ENCODE data around the gene TLL2. TPM values are rescaled to one million over a fixed set of nuclear protein-coding genes. Genes with fewer than 3 reads are reported as not detected.

The TLL2 gene
- polyA plus RNA-seq, 3 donors: not detected

DNA sequence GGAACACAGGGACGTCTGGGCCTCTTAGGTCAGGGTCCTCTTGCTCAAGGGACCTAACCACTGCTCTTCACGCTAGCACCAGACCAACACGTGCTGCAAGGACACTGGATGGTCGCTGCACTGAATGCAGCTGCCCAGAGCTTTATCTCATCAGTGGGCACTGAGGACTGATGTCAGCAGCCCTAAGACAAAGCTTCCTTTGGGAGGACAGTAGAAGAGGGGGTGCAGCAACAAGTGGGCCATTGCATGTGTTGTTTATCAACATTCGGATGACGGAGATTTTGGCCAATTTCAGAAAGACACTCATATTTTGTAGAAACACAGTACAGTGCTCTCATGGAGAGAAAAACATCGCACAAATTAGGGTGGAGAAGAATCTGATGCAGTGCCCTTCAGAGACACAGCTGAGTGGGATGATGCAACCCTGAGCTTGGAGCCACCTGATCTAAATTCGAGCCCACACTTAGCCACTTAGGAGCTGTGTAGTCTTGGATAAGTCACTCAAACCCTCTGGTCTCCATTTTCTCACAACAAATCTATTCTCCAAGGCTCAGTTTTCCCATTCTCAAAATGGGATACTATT is 156.6 kb downstream of the TLL2 start:
- H3K27me3 ChIP-seq (ENCODE audit: control insufficient read depth in 2 of 2, insufficient read depth in 2 of 2, low read length in 2 of 2): no peaks in the 10 kb centered on the region
- peaks cover 1 to 6% (median 6%) of the 10 kb centered on the region in 3 donors for H3K27me3 Mint-ChIP-seq (ENCODE audit: low read depth in 3 of 3)
- intact Hi-C loops (cut with micrococcal nuclease): no loop called here
- H3K4me3 ChIP-seq (replicated peaks in 1 of 3; ENCODE audit: low read depth in 2 of 3, low read length in 3 of 3): no peak overlapping the region
- H3K4me1 ChIP-seq (ENCODE audit: control insufficient read depth in 1 of 2, insufficient read depth in 2 of 2, low read length in 2 of 2): no peaks in the 10 kb centered on the region
- no peaks in the 10 kb centered on the region for H3K4me1 Mint-ChIP-seq
- no peaks in the 10 kb centered on the region for H4K20me1 ChIP-seq (ENCODE audit: insufficient read depth, low read length)
- WGBS (ENCODE audit: insufficient coverage): 75% methylated on average over 7 of the region's 8 CpGs
- no peaks in the 10 kb centered on the region for H3K36me3 Mint-ChIP-seq
- no peak overlapping the region for H3K4me2 ChIP-seq (replicated peaks; ENCODE audit: extremely low read depth, low read length, poor library complexity, severe bottlenecking)
- no peaks in the 10 kb centered on the region for H3K9me3 ChIP-seq (replicated peaks in 1 of 2; ENCODE audit: control insufficient read depth in 1 of 2, insufficient read depth in 1 of 2, low read length in 2 of 2)
- H2AFZ ChIP-seq (ENCODE audit: insufficient read depth, low read depth, low read length, poor library complexity, severe bottlenecking): no peak overlapping the region
- no peak overlapping the region for H3K9ac ChIP-seq (ENCODE audit: insufficient read depth, low read length, poor library complexity, severe bottlenecking)
- TF ChIP-seq, protein P1, sequence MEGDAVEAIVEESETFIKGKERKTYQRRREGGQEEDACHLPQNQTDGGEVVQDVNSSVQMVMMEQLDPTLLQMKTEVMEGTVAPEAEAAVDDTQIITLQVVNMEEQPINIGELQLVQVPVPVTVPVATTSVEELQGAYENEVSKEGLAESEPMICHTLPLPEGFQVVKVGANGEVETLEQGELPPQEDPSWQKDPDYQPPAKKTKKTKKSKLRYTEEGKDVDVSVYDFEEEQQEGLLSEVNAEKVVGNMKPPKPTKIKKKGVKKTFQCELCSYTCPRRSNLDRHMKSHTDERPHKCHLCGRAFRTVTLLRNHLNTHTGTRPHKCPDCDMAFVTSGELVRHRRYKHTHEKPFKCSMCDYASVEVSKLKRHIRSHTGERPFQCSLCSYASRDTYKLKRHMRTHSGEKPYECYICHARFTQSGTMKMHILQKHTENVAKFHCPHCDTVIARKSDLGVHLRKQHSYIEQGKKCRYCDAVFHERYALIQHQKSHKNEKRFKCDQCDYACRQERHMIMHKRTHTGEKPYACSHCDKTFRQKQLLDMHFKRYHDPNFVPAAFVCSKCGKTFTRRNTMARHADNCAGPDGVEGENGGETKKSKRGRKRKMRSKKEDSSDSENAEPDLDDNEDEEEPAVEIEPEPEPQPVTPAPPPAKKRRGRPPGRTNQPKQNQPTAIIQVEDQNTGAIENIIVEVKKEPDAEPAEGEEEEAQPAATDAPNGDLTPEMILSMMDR (IDR thresholded peaks at IDR 0.05): no peak
- no peaks in the 10 kb centered on the region for H3K9me3 Mint-ChIP-seq
- H3K36me3 ChIP-seq (replicated peaks in 1 of 2; ENCODE audit: control insufficient read depth in 1 of 2, insufficient read depth in 2 of 2, low read length in 2 of 2): no peaks in the 10 kb centered on the region
- H3K4me3 Mint-ChIP-seq: no peak overlapping the region
- no peak overlapping the region for H3K27ac ChIP-seq (ENCODE audit: low read depth in 1 of 2, low read length in 2 of 2)
- H3K79me2 ChIP-seq (ENCODE audit: insufficient read depth, low read length): no peaks in the 10 kb centered on the region
- no peak overlapping the region for H3K27ac Mint-ChIP-seq
- DNase-seq: no peak

- Mint-ChIP-seq H3K4me1 (no peaks in the 10 kb centered on the region), H3K9me3 (peaks cover 0 to 2% (median 0%) of the 10 kb centered on the region in 7 donors), H3K4me3 (no peak overlapping the region), H3K27ac (no peak overlapping the region), H3K36me3 (no peaks in the 10 kb centered on the region), H3K27me3 (ENCODE audit: low read depth in 3 of 3) (peaks cover 1 to 7% (median 3%) of the 10 kb centered on the region in 3 donors)
- intact Hi-C loops (cut with micrococcal nuclease): no loop called here
- Histone ChIP-seq H3K4me3 (replicated peaks in 1 of 3; ENCODE audit: low read depth in 2 of 3, low read length in 3 of 3) (no peak overlapping the region), H3K4me1 (ENCODE audit: control insufficient read depth in 1 of 2, insufficient read depth in 2 of 2, low read length in 2 of 2) (no peaks in the 10 kb centered on the region), H3K9ac (ENCODE audit: insufficient read depth, low read length, poor library complexity, severe bottlenecking) (no peak overlapping the region), H3K9me3 (replicated peaks in 1 of 2; ENCODE audit: control insufficient read depth in 1 of 2, insufficient read depth in 1 of 2, low read length in 2 of 2) (no peaks in the 10 kb centered on the region), H3K27ac (ENCODE audit: low read depth in 1 of 2, low read length in 2 of 2) (no peak overlapping the region), H3K79me2 (ENCODE audit: insufficient read depth, low read length) (no peaks in the 10 kb centered on the region), H3K36me3 (replicated peaks in 1 of 2; ENCODE audit: control insufficient read depth in 1 of 2, insufficient read depth in 2 of 2, low read length in 2 of 2) (no peaks in the 10 kb centered on the region), H4K20me1 (ENCODE audit: insufficient read depth, low read length) (no peaks in the 10 kb centered on the region), H2AFZ (ENCODE audit: insufficient read depth, low read depth, low read length, poor library complexity, severe bottlenecking) (no peak overlapping the region), H3K27me3 (ENCODE audit: control insufficient read depth in 2 of 2, insufficient read depth in 2 of 2, low read length in 2 of 2) (no peaks in the 10 kb centered on the region), H3K4me2 (replicated peaks; ENCODE audit: extremely low read depth, low read length, poor library complexity, severe bottlenecking) (no peak overlapping the region)
- TF ChIP-seq, protein P1 (IDR thresholded peaks at IDR 0.05): no peak
- no peak for DNase-seq
- 75% methylated on average over 4 of the region's 4 CpGs for WGBS (ENCODE audit: insufficient coverage)
Observed at GRCh38 chr10:96352582-96352981, 161.1 kb downstream of the TLL2 start.
